Astrocyte of the spinal cord (primary cell): Measurements from ENCODE around the gene NHS.

ENCODE experiments used
- DNase-seq: peaks from one replicate; pipeline ENCODE4 v3.0.0; 2011; ENCODE audit warnings: low read depth, low spot score
- H3K4me3 ChIP-seq: 2 replicates; pipeline ENCODE4 v1.5.1; 2011; ENCODE audit warnings: low read depth, mild to moderate bottlenecking, low read length, moderate library complexity
- CTCF ChIP-seq: IDR thresholded peaks from 2 replicates; pipeline ENCODE4 v1.5.1; 2012; ENCODE audit warnings: low read depth, mild to moderate bottlenecking, low read length, inconsistent platforms
- in situ Hi-C: cut with HindIII; loops from 2 replicates; pipeline ENCODE4 v1.10.0; 2017; ENCODE audit warnings: low sequenced_read_pairs

NHS gene

GRCh38 chrX:17633546-17633945, 258.5 kb downstream of the NHS start:
- TF ChIP-seq CTCF: no peak
- DNase-seq: no peak
- in situ Hi-C loops: no loop called here
- H3K4me3 ChIP-seq: no peak overlapping the region

- no peak for TF ChIP-seq CTCF
- H3K4me3 ChIP-seq: no peak overlapping the region
- DNase-seq: no peak
- in situ Hi-C loops: no loop called here
These were observed 259.7 kb downstream of the NHS start for GRCh38 chrX:17634542-17635207.

- no peak overlapping the region for H3K4me3 ChIP-seq
- in situ Hi-C loops: no loop called here
- DNase-seq: peak; percentile 60
- TF ChIP-seq CTCF: no peak
These were observed 260.2 kb downstream of the NHS start for GRCh38 chrX:17635231-17635630.

- in situ Hi-C loops: no loop called here
- no peak for DNase-seq
- H3K4me3 ChIP-seq: no peak overlapping the region
- TF ChIP-seq CTCF: no peak
These were observed 262.2 kb downstream of the NHS start for GRCh38 chrX:17637235-17637634.

GRCh38 chrX:17638731-17639130, 263.7 kb downstream of the NHS start:
- no peak for TF ChIP-seq CTCF
- no peak overlapping the region for H3K4me3 ChIP-seq
- DNase-seq: no peak
- in situ Hi-C loops: no loop called here

- no peak for DNase-seq
- no peak for TF ChIP-seq CTCF
- in situ Hi-C loops: no loop called here
- no peak overlapping the region for H3K4me3 ChIP-seq
These were observed 267.9 kb downstream of the NHS start for GRCh38 chrX:17642891-17643290.
